Right renal pelvis (tissue), 4 donors: ENCODE results near the gene TBC1D3G. TPM values are rescaled to one million over a fixed set of nuclear protein-coding genes. Genes with fewer than 3 reads are reported as not detected.
"Not testable (repeated sequence)": the region's sequence is repeated elsewhere in the genome, so short reads cannot be mapped to it uniquely, and the experiment has no call there.

ENCODE experiments used
- DNase-seq, 4 donors: peaks; one replicate each; pipeline ENCODE4 v3.0.0-alpha.2; 2013; ENCODE audit warnings: low read depth in 4 of 4, low spot score in 3 of 4, missing footprints in 1 of 4
- polyA plus RNA-seq, 4 donors: library from polyadenylated mRNA; unstranded; fragments of 120-200 nt; gene quantifications; one replicate each; pipeline ENCODE4 v1.2.1, GENCODE V29; 2013; ENCODE audit not compliant: insufficient read length in 4 of 4

Gene TBC1D3G
- not detected for polyA plus RNA-seq

- not testable (repeated sequence) for DNase-seq
These were observed at the start of gene TBC1D3G for GRCh38 chr17:36323584-36323983. Gene TBC1D3G, plus strand, starts transcription at chr17:36323884. Its CDS starts 1,528 bp downstream, at chr17:36325412.

GRCh38 chr17:36283256-36283655 lies 40.4 kb upstream of the TBC1D3G start:
- DNase-seq: not testable (repeated sequence)

- DNase-seq: not testable (repeated sequence)
These were observed 39.5 kb upstream of the TBC1D3G start for GRCh38 chr17:36284219-36284618.

GRCh38 chr17:36289965-36290612 lies 33.6 kb upstream of the TBC1D3G start:
- DNase-seq: not testable (repeated sequence)

- DNase-seq: not testable (repeated sequence)
These were observed 28.5 kb upstream of the TBC1D3G start for GRCh38 chr17:36295161-36295560.

- not testable (repeated sequence) for DNase-seq
These were observed 7.9 kb upstream of the TBC1D3G start for GRCh38 chr17:36315736-36316135.

- DNase-seq: not testable (repeated sequence)
These were observed 38.8 kb downstream of the TBC1D3G start for GRCh38 chr17:36362496-36362895.

- not testable (repeated sequence) for DNase-seq
These were observed 52.3 kb downstream of the TBC1D3G start for GRCh38 chr17:36375938-36376337.

Other genes with a start within 250 kb of the TBC1D3G start
- 1 to 10 TPM in 3 of 4 donors, under 1 TPM in 1; 0.13 to 6.6 (median 3.5) TPM for gene CCL3, start 233.7 kb upstream of the TBC1D3G start, polyA plus RNA-seq
- 1 to 10 TPM in 2 of 4 donors, under 1 TPM in 2; 0.38 to 3.2 (median 1.3) TPM for gene CCL4, start 220.1 kb upstream of the TBC1D3G start, polyA plus RNA-seq
- gene TBC1D3B, start 147.2 kb upstream of the TBC1D3G start, polyA plus RNA-seq: 1 to 10 TPM; 3.6 to 8.5 (median 6.5) TPM
- gene CCL3L1, start 127.1 kb upstream of the TBC1D3G start, polyA plus RNA-seq: 1 to 10 TPM in 2 of 4 donors, under 1 TPM in 2; 0.21 to 3.4 (median 1.5) TPM
- 1 to 10 TPM in 3 of 4 donors, under 1 TPM in 1; 0.26 to 3.5 (median 2.0) TPM for gene CCL4L2, start 112.8 kb upstream of the TBC1D3G start, polyA plus RNA-seq
- under 1 TPM in 2 of 4 donors, not detected in 2; 0.17 to 0.52 TPM for gene TBC1D3I, start 59.3 kb upstream of the TBC1D3G start, polyA plus RNA-seq
- gene TBC1D3H, start 64.6 kb downstream of the TBC1D3G start, polyA plus RNA-seq: not detected
- 10 to 100 TPM; 67.8 to 74.0 (median 70.1) TPM for gene ZNHIT3, start 162.8 kb downstream of the TBC1D3G start, polyA plus RNA-seq
- gene MYO19, start 211.0 kb downstream of the TBC1D3G start, polyA plus RNA-seq: 10 to 100 TPM; 37.1 to 44.2 (median 41.1) TPM
- gene PIGW, start 211.1 kb downstream of the TBC1D3G start, polyA plus RNA-seq: 10 to 100 TPM; 11.3 to 16.4 (median 14.3) TPM
- gene GGNBP2, start 221.0 kb downstream of the TBC1D3G start, polyA plus RNA-seq: 10 to 100 TPM; 70.4 to 81.6 (median 78.1) TPM